ENCODE measurements around the gene SCNN1B. TPM values are rescaled to one million over a fixed set of nuclear protein-coding genes. Genes with fewer than 3 reads are reported as not detected.

The SCNN1B gene
- total RNA-seq, 2 donors from 2014 or later, result 4.7 TPM; not detected in 1

GRCh38 chr16:23402100-23402499, 100.0 kb downstream of the SCNN1B start:
- Histone ChIP-seq H3K27ac (peak overlapping the region; percentile 27 to 79 (median 75)), H3K4me3 (no peak overlapping the region), H3K36me3 (replicated peaks in 1 of 2; ENCODE audit: insufficient read depth in 1 of 2, low read depth in 2 of 2) (no peaks in the 10 kb centered on the region), H3K9me3 (no peaks in the 10 kb centered on the region), H3K4me1 (peaks cover 26% of the 10 kb centered on the region), H3K27me3 (no peaks in the 10 kb centered on the region)
- intact Hi-C loops (cut with DNase I), result no loop called here
- TF ChIP-seq CTCF (IDR thresholded peaks at IDR 0.05), result no peak
- TF ChIP-seq POLR2A (IDR thresholded peaks at IDR 0.05), result no peak
- no peak for ATAC-seq
- 97 to 98% methylated on average over 2 of the region's 2 CpGs for WGBS, 2 donors
- no peak for DNase-seq

GRCh38 chr16:23403547-23403946, 101.4 kb downstream of the SCNN1B start:
- Histone ChIP-seq H3K4me3 (no peak overlapping the region), H3K4me1 (peaks cover 28% of the 10 kb centered on the region), H3K27me3 (no peaks in the 10 kb centered on the region), H3K9me3 (no peaks in the 10 kb centered on the region), H3K27ac (no peak overlapping the region), H3K36me3 (replicated peaks in 1 of 2; ENCODE audit: insufficient read depth in 1 of 2, low read depth in 2 of 2) (no peaks in the 10 kb centered on the region)
- intact Hi-C loops (cut with DNase I), result no loop called here
- DNase-seq (no peak), ATAC-seq (no peak)
- WGBS, 2 donors, result 83 to 89% methylated on average over 11 of the region's 11 CpGs
- TF ChIP-seq POLR2A (IDR thresholded peaks at IDR 0.05) (no peak), CTCF (IDR thresholded peaks at IDR 0.05) (no peak)

- no peak overlapping the region for H3K27ac ChIP-seq
- 82 to 91% methylated on average over 2 of the region's 2 CpGs for WGBS, 2 donors
Observed at GRCh38 chr16:23406024-23406423, 103.9 kb downstream of the SCNN1B start.

DNA sequence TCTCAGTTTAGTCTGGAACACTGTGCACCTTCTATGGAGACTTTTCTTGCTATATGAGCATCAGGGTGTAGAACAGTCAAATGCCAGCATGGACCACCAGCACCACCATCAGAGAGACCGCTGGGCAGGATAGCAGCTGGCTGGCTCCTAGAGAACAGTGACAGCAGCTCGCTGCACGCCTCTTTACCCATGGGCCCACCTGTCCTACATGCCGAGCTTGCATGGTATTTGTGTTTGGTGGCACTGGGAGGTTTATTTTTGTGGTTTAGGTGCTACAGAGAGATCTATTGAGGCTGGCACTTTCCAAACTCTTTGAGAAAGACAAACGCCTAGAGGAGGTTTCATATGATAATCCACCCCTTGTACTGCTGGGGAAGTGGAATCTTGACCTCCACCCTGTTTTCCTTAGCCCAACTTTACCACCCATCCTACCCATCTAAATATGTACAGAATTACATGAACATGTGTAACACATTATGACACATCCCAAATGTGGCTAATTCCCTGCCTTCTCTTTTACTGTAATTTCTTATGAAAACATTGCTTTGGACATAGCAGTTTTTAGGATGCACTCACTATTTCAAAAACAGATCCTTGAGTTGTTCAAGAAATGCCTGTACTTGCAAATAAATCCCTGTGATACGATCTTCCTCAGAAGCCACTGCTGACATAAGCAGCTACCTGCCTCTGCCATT, 104.6 kb downstream of the SCNN1B start:
- no peak for DNase-seq
- H3K9me3 ChIP-seq, result no peaks in the 10 kb centered on the region
- no peak for ATAC-seq
- H3K4me3 ChIP-seq, result no peak overlapping the region
- intact Hi-C loops (cut with DNase I), result no loop called here
- H3K27ac ChIP-seq, result no peak overlapping the region
- WGBS, 2 donors, result 89 to 98% methylated on average over 4 to 6 of the region's 6 CpGs
- no peaks in the 10 kb centered on the region for H3K36me3 ChIP-seq (replicated peaks in 1 of 2; ENCODE audit: insufficient read depth in 1 of 2, low read depth in 2 of 2)
- no peaks in the 10 kb centered on the region for H3K27me3 ChIP-seq
- peaks cover 11% of the 10 kb centered on the region for H3K4me1 ChIP-seq
- TF ChIP-seq CTCF (IDR thresholded peaks at IDR 0.05) (no peak), POLR2A (IDR thresholded peaks at IDR 0.05) (no peak)

More at GRCh38 chr16:23406024-23406423, 103.9 kb downstream of the SCNN1B start:
- intact Hi-C loops (cut with DNase I), result no loop called here
- no peak for TF ChIP-seq POLR2A (IDR thresholded peaks at IDR 0.05)
- no peak for TF ChIP-seq CTCF (IDR thresholded peaks at IDR 0.05)
- Histone ChIP-seq H3K4me3 (no peak overlapping the region), H3K36me3 (replicated peaks in 1 of 2; ENCODE audit: insufficient read depth in 1 of 2, low read depth in 2 of 2) (no peaks in the 10 kb centered on the region), H3K27me3 (no peaks in the 10 kb centered on the region), H3K4me1 (peaks cover 17% of the 10 kb centered on the region), H3K9me3 (no peaks in the 10 kb centered on the region)
- ATAC-seq, result no peak
- DNase-seq, result no peak

Data from body of pancreas (tissue), 4 donors.